Fibroblast of pulmonary artery (primary cell): ENCODE results near the gene TRAF3IP3.

Source experiments
- DNase-seq: peaks from one replicate; pipeline ENCODE4 v3.0.0-alpha.2; 2010; ENCODE audit warnings: low read depth
- H3K4me3 ChIP-seq: replicated peaks from 2 replicates; pipeline ENCODE4 v1.5.1; 2011; ENCODE audit warnings: low read depth, mild to moderate bottlenecking, control low read depth, low read length, moderate library complexity
- TF ChIP-seq, protein P1 (sequence below): IDR thresholded peaks from 2 replicates; pipeline ENCODE4 v1.5.1; 2011; ENCODE audit warnings: mild to moderate bottlenecking, control low read depth, low read length, inconsistent platforms; ENCODE audit errors: missing control alignments

The TRAF3IP3 gene

DNA sequence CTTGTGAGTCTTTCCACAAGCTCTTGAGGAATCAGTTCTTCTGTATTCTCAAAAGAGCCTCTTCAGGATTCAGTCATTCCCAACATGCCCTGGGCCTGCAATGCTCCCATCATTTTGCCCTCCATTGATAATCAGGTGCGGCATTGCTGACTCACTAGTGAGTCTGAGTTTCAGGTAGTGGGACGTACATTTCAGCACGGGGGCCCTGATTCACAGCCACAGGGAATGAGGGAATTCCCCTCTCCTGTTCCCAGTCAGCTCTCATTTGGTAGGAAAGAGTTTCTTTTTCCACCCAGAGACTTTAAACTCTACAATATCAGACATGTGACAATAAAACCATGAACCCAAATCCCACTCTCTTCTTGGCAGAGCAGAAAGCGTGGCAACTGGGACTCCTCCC lies 53.8 kb downstream of the TRAF3IP3 start:
- TF ChIP-seq, protein P1, sequence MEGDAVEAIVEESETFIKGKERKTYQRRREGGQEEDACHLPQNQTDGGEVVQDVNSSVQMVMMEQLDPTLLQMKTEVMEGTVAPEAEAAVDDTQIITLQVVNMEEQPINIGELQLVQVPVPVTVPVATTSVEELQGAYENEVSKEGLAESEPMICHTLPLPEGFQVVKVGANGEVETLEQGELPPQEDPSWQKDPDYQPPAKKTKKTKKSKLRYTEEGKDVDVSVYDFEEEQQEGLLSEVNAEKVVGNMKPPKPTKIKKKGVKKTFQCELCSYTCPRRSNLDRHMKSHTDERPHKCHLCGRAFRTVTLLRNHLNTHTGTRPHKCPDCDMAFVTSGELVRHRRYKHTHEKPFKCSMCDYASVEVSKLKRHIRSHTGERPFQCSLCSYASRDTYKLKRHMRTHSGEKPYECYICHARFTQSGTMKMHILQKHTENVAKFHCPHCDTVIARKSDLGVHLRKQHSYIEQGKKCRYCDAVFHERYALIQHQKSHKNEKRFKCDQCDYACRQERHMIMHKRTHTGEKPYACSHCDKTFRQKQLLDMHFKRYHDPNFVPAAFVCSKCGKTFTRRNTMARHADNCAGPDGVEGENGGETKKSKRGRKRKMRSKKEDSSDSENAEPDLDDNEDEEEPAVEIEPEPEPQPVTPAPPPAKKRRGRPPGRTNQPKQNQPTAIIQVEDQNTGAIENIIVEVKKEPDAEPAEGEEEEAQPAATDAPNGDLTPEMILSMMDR = no peak
- no peak for DNase-seq
- H3K4me3 ChIP-seq = no peak overlapping the region

DNA sequence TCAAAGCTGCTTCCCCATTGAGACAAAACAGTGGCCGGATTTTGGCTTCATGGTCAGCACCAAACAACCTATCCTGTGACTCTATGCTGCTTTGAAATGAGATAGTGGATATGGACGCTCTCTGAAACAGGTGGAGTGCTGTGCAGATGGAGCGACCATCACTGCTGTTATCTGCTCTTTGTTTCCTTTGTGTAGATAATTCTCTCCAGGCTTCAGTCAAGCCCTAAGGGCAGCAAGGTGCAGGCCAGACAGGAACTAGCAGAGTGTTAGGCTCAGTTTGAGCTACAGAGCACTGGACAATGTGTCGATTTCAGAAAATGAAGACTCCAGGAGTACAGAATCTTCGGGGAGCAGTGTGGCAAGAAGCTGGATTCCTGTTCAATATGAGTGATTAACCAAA lies 54.9 kb downstream of the TRAF3IP3 start:
- H3K4me3 ChIP-seq = no peak overlapping the region
- no peak for DNase-seq
- TF ChIP-seq, protein P1 = no peak

DNA sequence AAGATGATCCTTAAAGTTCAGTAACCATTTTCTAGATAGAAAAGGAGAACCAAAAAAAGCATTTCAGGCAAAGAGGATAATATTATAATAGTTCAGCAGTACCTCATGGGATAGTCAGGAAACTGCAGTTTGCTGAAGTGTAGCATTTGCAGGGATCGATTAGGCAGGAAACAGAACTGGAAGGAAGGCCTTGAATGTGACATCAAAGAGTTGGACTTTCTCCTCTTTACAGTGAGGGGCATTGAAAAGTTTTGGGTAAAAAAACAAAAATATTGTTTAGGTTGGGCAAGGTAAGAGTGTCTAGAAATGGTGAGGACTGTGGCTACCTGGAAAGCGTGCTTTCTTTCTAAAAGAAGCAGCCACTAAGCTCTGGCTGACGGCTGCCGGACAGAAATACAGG lies 58.0 kb downstream of the TRAF3IP3 start:
- TF ChIP-seq, protein P1 = no peak
- DNase-seq = no peak
- H3K4me3 ChIP-seq = no peak overlapping the region

DNA sequence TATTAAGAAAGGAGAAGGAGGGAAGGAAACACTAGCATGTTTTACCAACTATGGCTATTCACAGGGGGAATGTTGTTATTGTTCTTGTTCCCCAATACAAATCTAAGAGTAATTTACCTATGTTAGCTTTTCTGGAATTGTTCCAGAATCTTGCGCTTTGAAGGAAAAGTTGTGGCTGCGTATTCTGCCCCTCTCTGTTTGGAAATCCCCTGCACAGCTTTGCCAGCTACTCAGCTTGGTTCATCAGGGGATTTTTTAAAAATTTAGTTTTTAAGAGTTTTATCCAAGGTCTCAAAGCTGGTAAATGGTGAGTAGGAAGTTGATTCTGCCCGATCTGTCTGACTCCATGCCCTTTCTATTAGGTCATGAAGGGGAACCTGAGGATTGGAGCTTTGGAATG lies 59.6 kb downstream of the TRAF3IP3 start:
- no peak overlapping the region for H3K4me3 ChIP-seq
- TF ChIP-seq, protein P1 = no peak
- DNase-seq = no peak

DNA sequence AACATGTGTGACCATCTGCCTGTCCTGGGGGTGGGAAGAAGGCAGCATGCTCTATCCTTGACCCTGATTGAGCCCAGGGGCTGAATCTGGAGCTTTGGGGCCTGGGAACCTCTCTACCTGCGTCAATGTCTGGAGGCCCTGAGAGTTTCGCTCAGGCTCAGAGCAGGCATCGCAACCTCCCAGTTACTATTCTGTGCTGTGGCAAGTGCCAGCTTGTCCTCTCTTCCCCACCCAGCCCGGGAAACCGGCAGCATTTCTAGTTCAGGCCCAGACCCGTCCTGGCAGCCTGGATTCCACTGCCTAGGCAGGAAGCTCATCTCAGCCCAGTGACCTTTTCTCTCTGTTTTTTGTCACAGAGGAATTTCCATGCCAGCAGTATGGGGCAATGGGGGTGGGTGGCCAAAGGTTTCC lies 60.1 kb downstream of the TRAF3IP3 start:
- no peak for DNase-seq
- TF ChIP-seq, protein P1 = no peak
- H3K4me3 ChIP-seq = no peak overlapping the region

DNA sequence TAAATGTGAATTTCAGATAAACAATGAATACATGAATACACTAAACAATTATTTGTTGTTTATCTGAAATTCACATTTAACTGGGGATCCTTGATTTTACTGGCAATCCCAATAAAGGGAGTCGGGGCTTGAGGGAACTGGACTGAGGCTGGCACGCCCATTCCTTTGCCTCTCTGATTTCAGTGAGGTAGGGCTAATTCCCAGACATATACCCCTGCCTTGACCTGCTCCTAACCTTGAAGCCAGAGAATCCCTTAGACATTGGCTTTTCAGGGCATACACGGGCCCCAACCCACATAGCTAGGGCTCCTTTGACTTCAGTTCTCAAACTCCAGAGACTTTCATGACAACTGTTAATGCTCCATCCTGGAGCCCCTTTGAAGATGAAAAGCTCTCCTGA lies 61.1 kb downstream of the TRAF3IP3 start:
- TF ChIP-seq, protein P1 = no peak
- no peak for DNase-seq
- no peak overlapping the region for H3K4me3 ChIP-seq

DNA sequence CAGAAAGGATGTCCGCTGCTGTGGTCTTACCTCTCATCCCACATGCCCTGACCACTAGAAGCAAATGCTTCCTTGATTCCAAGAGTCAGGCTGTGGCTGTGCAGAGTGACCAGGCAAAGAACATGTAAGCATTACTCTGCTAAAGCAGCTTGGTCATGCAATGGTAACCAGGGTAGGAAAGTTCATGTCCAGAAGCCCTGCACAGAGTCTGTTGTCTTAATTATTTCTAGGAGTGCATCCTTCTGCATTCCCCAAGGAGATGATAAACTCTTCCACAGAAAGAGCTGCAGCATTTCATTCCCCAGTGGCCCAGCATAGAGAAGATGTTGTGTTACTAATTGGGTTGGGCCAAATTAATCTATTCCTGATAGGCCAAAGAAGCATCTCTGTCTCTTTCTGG lies 61.8 kb downstream of the TRAF3IP3 start:
- TF ChIP-seq, protein P1 = no peak
- H3K4me3 ChIP-seq = no peak overlapping the region

More for the DNA sequence above, 61.8 kb downstream of the TRAF3IP3 start:
- DNase-seq = no peak
